ENCODE data around the gene RHOBTB1.
"Not testable (repeated sequence)": the region's sequence is repeated elsewhere in the genome, so short reads cannot be mapped to it uniquely, and the experiment has no call there.

The RHOBTB1 gene

DNA sequence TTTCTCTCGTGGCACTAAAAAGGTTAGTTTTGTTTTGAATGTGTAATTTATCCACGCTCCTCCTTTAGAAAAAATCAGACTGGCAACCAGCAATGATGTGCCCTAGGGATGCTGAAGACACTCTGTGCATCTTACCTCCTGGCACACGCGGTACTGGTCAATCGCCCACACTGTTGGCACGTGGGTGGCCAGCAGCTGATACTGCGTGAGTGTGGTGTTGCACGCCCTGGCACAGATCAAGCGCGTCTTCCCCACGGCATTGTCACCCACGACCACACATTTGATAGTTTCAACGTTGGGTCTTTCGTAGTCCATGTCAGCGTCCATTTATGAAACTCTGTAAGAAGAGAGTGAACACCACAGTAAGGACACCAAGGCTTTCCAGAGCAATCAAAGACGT, 32.8 kb downstream of the RHOBTB1 start:
- peak in 8 of 10 donors; percentile 14 to 90 (median 53) for DNase-seq
- intact Hi-C loops (cut with DNase I) = no loop called here

DNA sequence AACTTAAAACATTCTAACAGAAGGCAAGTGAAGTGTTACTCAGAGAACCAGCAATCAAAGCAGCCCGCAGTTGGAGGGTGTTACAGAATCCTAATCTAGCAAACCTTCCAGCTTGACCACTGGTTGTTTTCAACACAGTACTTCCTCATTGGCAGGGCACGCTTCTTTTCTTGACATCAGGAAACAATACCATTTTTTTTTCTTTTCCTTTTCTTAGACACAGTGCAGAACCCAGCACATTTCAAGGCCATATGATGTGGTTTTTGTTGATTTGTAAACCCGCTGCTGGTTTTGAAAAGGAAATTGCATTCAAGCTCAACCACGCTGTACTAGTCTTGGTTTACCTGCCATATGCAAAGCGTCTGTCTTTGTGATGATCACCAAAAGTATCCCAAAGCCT, 33.4 kb downstream of the RHOBTB1 start:
- DNase-seq = no peak

DNA sequence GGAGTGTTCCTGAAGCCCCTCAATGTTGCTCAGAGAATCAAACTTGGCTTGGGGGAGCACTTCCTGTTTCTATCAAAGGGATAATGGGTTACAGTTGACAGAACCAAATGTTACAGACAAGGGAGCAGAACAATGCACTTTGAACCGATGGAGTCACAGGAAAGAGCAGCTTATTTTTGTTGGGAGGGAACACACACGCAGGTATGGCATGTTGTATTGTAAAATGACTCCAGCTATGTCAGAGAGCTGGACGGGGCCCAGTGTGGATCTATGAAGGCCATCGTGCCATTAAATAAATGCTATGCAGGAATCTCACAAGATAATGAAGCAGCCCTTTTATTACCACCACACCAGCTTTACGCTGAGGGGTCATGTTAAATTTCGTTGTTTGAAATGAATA, 35.1 kb downstream of the RHOBTB1 start:
- DNase-seq = no peak
- intact Hi-C loops (cut with DNase I) = no loop called here

More for the DNA sequence above, 33.4 kb downstream of the RHOBTB1 start:
- intact Hi-C loops (cut with DNase I) = no loop called here

DNA sequence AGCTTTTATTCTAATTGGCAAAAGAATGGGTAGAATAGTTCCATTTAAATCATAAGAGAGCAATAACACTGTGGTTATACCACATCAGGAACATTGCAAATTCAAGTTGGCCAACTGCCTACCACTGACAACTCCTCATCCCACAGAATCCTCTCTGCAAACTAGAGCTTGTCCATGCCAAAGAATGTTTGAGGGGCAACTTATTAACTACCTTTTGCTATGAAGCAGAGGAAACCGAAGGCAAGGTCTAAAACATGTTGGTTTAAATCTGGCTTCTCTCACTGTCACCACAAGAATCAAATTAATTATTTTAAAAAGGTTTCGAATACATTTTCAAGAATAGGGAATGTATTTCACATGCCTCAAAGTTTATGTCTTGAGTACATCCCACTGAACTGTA, 36.0 kb downstream of the RHOBTB1 start:
- DNase-seq = no peak
- intact Hi-C loops (cut with DNase I) = no loop called here

DNA sequence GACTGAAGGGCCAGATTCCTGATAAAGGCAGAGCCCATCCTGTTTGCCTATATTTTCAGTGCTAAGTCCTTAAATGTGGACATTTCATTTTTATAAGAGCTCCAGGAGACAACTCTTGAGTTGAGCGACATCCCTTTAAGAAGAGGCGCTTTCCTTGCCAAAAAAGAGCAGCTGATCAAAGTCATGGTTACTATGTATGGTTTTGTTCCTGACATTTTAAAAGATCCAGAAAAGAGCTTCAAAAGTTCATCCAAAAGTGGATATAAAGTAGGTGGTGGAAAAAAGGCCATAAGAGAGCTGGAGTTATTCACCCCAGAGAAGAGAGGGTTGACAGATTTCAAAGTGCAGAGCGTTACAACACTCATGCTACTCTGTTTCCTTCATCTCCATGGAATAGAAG, 36.7 kb downstream of the RHOBTB1 start:
- intact Hi-C loops (cut with DNase I) = no loop called here
- DNase-seq = no peak

DNA sequence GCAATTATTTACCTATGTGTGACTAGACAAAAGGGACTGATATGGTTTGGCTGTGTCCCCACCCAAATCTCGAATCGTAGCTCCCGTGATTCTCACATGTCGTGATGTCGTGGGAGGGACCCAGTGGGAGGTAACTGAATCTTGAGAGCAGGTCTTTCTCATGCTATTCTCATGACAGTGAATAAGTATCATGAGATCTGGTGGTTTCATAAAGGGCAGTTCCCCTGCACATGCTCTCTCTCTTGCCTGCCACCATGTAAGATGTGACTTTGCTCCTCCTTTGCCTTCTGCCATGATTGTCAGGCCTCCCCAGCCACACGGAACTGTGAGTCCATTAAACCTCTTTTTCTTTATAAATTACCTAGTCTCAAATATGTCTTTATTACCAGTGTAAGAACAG, 37.2 kb downstream of the RHOBTB1 start:
- DNase-seq; intact Hi-C loops (cut with DNase I): not testable (repeated sequence)

DNA sequence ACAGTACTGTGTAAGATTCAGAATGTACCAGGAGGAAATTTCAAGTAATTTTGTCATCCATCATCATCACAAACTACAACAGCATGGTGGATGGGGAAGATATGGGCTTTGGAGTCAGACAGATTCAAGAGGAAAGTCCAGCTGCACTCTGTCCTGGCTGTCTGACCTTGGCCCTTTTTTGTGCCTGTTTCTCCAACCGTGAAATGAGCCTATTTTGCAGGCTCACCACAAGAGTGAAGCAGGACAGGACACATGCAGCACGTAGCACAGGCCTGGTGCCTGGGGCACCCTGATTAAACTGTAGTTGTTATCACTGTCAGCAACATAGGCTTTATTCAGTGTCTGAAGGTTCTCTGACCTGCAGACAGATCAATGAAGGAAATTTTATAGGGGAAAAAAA, 37.6 kb downstream of the RHOBTB1 start:
- intact Hi-C loops (cut with DNase I) = no loop called here
- DNase-seq = no peak

DNA sequence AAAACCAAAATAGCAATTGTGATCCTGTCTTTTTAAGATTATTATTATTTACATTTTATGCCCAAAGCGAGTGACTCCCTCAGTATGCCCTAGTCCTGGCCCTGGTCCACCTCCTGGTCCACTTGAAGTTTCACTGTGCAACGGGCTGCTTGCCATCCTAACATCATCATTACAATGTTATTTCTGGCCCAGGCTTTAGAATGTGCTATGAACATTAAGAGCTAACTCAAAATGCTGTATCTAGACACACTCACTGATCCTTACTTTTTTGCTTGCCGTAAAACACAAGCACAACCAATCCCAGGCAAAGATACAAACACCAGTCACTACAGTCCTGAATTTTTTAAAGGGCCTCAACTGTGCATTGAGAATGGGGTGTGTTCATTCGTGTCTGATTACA, 38.4 kb downstream of the RHOBTB1 start:
- DNase-seq = no peak
- intact Hi-C loops (cut with DNase I) = no loop called here

DNA sequence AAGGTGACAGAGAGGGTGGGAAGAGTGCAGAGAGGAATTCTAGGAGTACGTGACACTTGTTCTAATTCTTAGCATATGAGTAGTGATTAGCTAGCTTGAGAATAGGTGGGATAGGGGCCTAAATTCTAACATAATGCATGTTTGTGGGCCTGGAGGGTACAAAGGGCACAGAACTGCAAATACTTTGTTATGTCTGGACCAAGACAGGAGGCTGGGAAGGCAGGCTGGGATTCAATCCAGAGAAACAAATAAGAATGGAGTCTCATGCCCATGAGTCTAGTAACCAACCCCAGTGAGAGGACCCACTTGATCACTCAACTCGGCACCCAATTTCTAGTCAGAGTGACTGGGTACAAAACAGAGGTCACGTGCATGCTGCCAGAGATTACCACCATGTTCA, 40.9 kb downstream of the RHOBTB1 start:
- DNase-seq = no peak
- intact Hi-C loops (cut with DNase I) = no loop called here

DNA sequence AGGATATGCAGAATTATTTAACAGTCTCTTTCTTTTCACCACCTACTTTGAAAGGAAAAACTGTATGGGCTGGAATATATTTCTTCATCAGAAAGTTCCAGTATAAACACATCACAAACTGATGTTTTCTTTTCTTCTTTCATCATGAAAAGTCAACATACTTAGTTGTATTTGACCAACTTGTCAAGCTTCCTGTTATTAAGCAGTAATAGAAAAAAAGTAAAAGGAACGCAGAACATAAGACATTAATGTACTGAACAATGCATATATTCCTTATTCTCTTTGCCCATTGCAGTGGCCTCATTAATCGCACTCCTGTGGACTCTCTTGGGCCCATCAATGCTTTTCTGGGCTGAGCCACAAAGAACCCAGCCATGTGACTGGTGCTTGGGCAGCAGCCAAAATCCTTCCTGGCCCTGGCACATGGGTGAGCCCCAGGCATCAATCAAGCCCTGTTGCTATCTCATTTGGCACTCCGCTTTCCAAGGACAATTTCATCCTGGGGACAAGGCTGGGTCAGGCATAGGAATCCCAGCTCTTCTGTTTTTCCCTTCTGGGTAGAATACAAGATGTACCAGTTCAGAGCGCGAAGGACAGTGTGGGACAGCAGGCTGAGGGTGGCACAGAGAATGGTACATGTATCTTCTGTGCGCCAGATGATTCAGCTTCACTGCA, 42.3 kb downstream of the RHOBTB1 start:
- intact Hi-C loops (cut with DNase I) = no loop called here
- DNase-seq = peak in 8 of 10 donors; percentile 16 to 90 (median 49)

DNA sequence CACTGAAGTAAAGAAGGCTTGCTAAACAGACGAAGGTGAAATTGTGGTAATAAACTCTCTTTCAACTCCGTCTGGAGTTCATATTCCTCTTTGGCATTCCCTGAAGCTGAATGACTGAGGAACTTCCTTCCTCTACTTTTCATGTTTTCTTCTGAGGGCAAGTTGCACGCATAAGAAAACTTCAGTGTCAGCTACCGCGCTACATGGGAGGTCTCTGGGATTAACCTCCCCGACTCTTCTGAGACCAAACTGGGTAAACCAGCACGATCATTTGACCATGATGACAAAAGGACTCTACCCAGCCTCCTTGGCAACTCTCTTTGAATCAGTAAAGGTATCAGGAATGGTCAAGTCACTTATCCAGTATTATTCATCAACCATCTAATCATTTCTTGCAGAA, 44.7 kb downstream of the RHOBTB1 start:
- DNase-seq = no peak
- intact Hi-C loops (cut with DNase I) = no loop called here

DNA sequence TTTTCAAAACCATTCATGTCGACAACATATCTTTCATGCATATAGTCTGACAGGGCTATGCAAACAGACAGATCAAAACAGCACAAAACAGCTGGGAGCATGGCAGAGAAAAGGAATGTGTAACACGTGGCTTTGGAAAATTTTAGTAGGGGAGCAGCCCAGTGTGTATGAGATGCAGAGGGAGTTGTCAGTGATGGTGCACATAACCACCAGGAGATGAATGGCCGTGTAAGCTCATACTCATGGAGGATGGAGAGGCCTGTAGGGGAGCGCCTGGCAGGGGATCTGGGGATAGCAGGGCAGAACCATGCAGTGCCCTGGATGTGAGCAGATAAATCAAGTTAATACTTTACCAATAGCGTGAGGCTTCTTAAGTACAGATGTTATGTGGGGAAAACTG, 45.7 kb downstream of the RHOBTB1 start:
- DNase-seq = no peak
- intact Hi-C loops (cut with DNase I) = no loop called here

DNA sequence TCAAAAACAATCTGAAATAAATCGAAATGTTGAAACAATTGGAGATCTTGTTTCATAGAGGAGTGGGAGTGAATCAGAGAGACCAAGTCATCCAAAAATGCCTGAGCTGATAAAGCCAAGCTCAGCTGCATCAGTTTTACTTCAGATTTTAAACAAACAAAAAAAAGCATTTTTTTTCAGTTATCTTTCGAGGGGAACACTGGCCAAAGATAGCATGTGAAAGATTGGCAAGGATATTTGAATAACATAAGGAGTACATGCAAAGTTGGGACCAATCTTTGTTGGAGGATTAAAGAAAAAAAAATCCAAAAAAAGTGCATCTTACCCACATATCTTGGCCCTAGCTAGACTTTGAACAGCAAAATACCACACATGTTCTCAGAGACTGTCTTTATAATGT, 47.2 kb downstream of the RHOBTB1 start:
- intact Hi-C loops (cut with DNase I) = no loop called here
- DNase-seq = no peak

DNA sequence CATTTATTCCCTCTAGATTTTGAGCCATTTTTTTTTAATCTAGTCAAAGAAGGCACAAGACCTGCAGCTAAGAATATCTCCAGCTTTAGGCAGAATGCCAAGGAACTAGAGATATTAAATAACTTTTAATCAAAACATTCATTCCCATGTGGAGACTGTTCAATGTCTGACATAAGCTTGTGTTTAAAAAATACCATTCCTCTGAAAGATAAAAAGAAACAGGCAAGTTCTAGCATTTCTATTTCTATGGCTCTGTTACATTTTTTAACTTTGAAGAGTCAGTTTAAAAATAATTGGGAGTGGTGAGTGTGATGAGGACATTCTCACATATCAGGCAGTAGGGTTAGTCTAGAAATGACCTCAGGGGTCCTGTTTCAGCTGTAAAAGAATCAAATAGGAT, 48.0 kb downstream of the RHOBTB1 start:
- intact Hi-C loops (cut with DNase I) = no loop called here
- DNase-seq = no peak

DNA sequence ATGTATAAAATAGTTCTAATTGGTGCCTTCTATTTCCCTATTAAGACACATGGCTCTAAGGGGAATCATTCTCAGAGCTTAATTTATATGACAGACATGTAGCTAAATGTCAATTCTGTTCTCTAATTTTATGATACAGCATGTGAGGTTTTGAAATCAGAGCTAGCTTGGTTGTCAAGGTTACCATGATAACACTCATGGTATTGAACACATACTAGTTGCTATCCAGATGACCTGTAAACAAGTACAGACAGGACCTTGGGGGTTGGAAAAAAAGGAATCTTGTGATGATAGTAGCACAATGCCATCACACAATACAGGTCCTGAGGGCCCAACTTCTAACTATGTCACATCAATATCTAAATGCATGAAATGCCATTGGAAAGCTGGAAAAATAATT, 49.2 kb downstream of the RHOBTB1 start:
- intact Hi-C loops (cut with DNase I) = no loop called here
- no peak for DNase-seq

DNA sequence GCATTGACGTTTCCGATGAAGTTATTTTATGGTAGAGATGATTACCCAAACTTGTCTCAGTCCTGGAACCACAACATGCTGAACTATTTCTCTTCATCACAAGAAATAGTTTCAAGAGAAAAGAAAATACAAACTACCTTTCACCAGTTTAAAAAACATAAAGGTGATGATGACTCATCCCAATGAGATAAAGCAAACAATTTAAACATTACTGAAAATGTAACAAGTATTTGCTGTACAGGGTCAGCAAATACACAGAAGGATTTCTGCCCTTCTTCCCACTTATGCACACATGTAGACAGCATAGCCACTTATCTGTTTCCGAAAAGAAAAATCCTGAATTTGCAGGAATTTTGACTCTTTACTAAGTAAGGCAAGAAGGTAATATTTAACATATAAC, 50.8 kb downstream of the RHOBTB1 start:
- no peak for DNase-seq
- intact Hi-C loops (cut with DNase I) = no loop called here

DNA sequence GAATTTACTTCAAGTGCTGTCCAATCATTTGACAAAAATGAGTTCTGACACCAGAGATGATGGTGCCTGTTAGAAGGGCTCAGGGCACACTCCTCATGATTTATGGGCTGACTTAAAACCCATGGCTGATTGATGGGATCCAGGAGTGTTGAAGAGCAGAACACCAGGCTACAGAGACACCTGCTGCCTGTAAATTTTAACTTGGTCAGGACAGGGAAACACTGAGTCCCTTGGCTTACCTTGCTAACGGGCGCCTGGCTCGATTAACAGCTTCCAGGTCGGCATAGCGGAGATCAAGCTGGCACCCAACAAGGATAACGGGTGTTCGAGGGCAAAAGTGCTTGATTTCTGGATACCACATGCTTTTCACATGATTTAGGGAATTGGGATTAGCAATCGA, 51.4 kb downstream of the RHOBTB1 start:
- intact Hi-C loops (cut with DNase I) = no loop called here
- no peak for DNase-seq

DNA sequence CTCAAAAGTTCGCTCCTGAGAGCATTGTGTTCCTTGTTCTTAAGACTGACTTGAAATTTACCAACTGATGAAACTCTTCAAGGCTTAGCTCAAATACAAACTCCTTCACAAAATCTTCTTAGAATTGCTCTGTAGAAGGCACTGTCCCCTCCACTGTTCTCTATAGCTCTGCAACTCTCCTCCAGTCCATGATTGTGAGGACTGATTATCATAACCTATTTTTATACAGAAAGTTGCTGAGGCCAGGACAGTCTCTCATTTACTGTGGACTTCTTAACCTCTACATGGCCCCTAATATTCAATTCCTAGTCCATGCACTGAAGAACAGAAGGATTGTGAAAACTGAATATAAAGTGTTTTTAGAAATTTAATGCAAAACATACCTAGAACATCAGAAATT, 53.2 kb downstream of the RHOBTB1 start:
- intact Hi-C loops (cut with DNase I) = no loop called here
- DNase-seq = no peak

DNA sequence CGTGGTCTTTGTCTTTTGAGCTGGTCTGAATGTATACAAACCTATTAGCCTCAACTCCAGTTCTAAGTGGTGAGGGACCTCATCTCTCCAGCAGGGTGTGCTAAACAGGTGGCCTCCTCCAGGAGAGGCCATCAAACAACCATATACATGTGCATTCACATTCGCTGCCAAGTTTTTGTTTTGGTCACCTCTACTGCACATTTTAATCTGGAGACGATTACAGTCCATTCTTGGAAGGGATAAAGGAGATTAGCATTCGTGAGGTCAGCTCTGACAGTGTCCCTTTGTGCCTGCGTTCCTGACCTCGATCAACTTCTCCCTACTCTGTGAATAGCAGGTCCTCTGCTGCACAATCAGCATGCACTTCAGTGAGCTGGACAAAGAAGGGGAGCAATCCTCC, 60.8 kb downstream of the RHOBTB1 start:
- intact Hi-C loops (cut with DNase I) = no loop called here
- DNase-seq = peak in 1 of 10 donors; percentile 15

DNA sequence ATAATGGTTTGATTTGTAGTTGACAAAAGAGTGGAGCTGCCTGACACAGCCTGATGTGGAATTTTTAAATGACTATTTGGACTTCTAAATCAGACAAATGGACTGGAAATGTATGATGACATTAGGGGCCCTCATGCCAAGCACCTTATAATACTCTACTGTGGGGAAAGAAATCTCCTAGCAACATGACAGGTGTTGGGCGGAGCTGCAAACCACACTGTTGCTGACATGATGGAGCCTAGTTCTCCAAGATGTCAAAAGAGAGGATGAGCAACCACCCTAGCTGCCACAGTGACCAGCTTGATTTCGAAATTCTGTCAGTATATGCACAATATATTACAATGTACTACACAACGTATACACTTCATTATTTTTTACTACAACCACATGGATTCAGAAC, 65.8 kb downstream of the RHOBTB1 start:
- no peak for DNase-seq
- intact Hi-C loops (cut with DNase I) = no loop called here

DNA sequence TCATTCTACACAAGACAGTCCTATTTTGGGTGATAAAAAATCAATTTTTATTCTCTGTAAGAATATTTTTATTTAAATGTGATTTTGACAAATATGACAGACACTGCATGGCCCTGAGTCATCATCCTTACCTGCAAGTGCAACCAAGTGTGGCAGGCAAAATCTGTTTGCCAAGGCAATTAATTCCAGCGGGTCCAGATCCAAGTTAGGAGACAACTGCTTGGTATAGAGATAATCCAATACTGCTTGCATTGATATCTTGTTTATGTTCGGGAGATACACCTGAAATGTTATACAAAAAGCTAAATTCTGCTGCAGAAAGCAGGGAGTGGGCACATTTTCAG, 66.2 kb downstream of the RHOBTB1 start:
- intact Hi-C loops (cut with DNase I) = no loop called here

DNA sequence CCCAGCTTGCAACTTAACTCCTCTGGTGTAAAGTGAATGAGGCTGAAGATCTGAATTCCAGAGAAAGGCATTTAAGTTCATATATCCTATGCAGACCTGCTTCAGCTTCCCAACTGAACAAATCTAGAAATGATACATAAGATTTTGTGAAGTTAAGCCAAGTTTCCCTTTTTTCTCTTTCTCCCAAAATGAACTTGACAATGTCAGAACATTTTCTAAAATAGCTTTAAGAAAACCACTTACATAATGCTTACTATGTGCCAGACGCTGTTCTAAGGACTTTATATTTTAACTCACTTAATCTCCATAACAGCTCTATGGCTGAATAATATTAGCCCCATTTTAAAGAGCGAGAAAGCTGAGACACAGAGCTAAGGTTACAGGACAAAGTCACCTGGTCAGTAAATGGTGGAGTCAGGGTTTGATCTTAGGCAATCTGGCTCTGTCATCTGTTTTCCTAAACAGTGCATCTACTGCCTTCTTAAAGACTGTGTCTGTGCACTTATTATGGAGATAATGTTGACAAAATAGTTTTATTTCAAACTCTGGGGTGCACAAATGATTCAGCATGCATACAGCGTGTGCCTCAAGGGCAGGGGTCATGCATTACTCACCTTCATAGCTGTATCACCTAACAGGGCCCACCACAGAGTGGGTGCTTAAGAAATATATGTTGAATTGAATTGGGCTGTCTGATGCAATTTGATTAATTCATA, 66.8 kb downstream of the RHOBTB1 start:
- intact Hi-C loops (cut with DNase I) = no loop called here

More for the DNA sequence above, 66.2 kb downstream of the RHOBTB1 start:
- DNase-seq = no peak

DNA sequence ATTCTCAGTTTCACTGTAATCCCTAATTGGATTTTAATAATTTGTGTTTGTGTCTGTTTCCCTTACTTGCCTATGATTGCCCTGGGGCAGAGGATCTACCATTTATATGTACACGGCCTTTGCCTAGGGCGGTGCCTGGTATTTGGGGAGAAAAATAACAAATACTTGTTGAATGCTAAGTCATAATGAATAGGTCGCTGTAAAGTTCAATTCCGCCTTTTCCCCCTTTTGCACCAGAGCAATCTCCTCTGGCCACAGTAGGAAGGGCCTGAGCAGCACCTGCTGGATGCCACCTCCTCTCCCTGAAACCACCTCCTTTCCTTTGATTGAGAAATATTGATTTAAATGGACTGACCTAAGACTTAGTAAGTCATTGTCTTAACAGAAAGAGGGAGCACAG, 70.2 kb downstream of the RHOBTB1 start:
- no peak for DNase-seq
- intact Hi-C loops (cut with DNase I) = no loop called here

More for the DNA sequence above, 66.8 kb downstream of the RHOBTB1 start:
- no peak for DNase-seq
